IPS DF 6.9 (cell line): Measurements from ENCODE around the gene MPIG6B.

ENCODE experiments used
- DNase-seq: peaks from one replicate; pipeline ENCODE4 v3.0.0-alpha.2; 2013; ENCODE audit warnings: low read depth, low spot score
- H3K27ac ChIP-seq: one replicate; pipeline ENCODE4 v1.5.1; 2013; ENCODE audit warnings: low read length, control low read depth
- H3K27me3 ChIP-seq: 2 replicates; pipeline ENCODE4 v1.6.1; 2013; ENCODE audit warnings: mild to moderate bottlenecking, low read length; ENCODE audit not compliant: control insufficient read depth, insufficient read depth
- H3K36me3 ChIP-seq: 2 replicates; pipeline ENCODE4 v1.6.1; 2013; ENCODE audit warnings: low read length; ENCODE audit not compliant: control insufficient read depth, insufficient read depth
- H3K4me1 ChIP-seq: 2 replicates; pipeline ENCODE4 v1.6.1; 2013; ENCODE audit warnings: low read length; ENCODE audit not compliant: control insufficient read depth, insufficient read depth
- H3K4me3 ChIP-seq: 2 replicates; pipeline ENCODE4 v1.5.1; 2013; ENCODE audit warnings: mild to moderate bottlenecking, low read length
- H3K9me3 ChIP-seq: 2 replicates; pipeline ENCODE4 v1.6.1; 2013; ENCODE audit warnings: low read length, inconsistent platforms; ENCODE audit not compliant: control insufficient read depth, insufficient read depth
- whole genome bisulfite sequencing: extraction: QIAGEN DNeasy Blood & Tissue Kit; methylation state at CpG from one replicate; pipeline ENCODE4 v1.1.7; 2013; ENCODE audit warnings: mixed read lengths, missing lambda C conversion rate; ENCODE audit not compliant: insufficient read length, insufficient coverage; 5-methylcytosine and 5-hydroxymethylcytosine counted together

The MPIG6B gene

GRCh38 chr6:31720196-31720770 lies 2.9 kb upstream of the MPIG6B start:
- Histone ChIP-seq H3K4me1 (peaks cover 10% of the 10 kb centered on the region; the same call in 1 of the 2 replicates), H3K9me3 (no peaks in the 10 kb centered on the region), H3K27ac (no peak overlapping the region), H3K27me3 (no peaks in the 10 kb centered on the region), H3K36me3 (no peaks in the 10 kb centered on the region), H3K4me3 (no peak overlapping the region)
- no CpG with 5 or more reads among the region's 5 CpGs for WGBS
- DNase-seq = no peak

GRCh38 chr6:31721351-31722020 lies 1.7 kb upstream of the MPIG6B start, which contains the start of gene LY6G6C:
Gene LY6G6C (minus strand): TSS chr6:31721746. CDS start chr6:31721679, 67 bp downstream.
- no peaks in the 10 kb centered on the region for H3K27me3 ChIP-seq
- H3K4me1 ChIP-seq = peaks cover 10% of the 10 kb centered on the region; the same call in 1 of the 2 replicates
- peaks cover 2% of the 10 kb centered on the region; the same call in 1 of the 2 replicates for H3K36me3 ChIP-seq
- WGBS = no CpG with 5 or more reads among the region's 4 CpGs
- no peak for DNase-seq
- no peaks in the 10 kb centered on the region for H3K9me3 ChIP-seq
- H3K4me3 ChIP-seq = no peak within 1 kb of the TSS
- H3K27ac ChIP-seq = no peak within 1 kb of the TSS

- no CpG with 5 or more reads among the region's 3 CpGs for WGBS
- Histone ChIP-seq H3K4me1 (peaks cover 10% of the 10 kb centered on the region; the same call in 1 of the 2 replicates), H3K27me3 (no peaks in the 10 kb centered on the region), H3K36me3 (peaks cover 2% of the 10 kb centered on the region; the same call in 1 of the 2 replicates), H3K9me3 (no peaks in the 10 kb centered on the region), H3K4me3 (no peak overlapping the region), H3K27ac (no peak overlapping the region)
- no peak for DNase-seq
These were observed 1.0 kb upstream of the MPIG6B start for GRCh38 chr6:31722173-31722572.

GRCh38 chr6:31723980-31724691 lies 963 bp downstream of the MPIG6B start:
- Histone ChIP-seq H3K36me3 (peaks cover 6% of the 10 kb centered on the region; the same call in 1 of the 2 replicates), H3K9me3 (no peaks in the 10 kb centered on the region), H3K4me3 (no peak overlapping the region), H3K27me3 (no peaks in the 10 kb centered on the region), H3K27ac (no peak overlapping the region), H3K4me1 (peaks cover 2% of the 10 kb centered on the region; the same call in 1 of the 2 replicates)
- WGBS = no CpG with 5 or more reads among the region's 25 CpGs
- DNase-seq = no peak

GRCh38 chr6:31725502-31726350 lies 2.6 kb downstream of the MPIG6B start:
- Histone ChIP-seq H3K4me3 (no peak overlapping the region), H3K36me3 (peaks cover 6% of the 10 kb centered on the region; the same call in 1 of the 2 replicates), H3K9me3 (no peaks in the 10 kb centered on the region), H3K4me1 (peaks cover 2% of the 10 kb centered on the region; the same call in 1 of the 2 replicates), H3K27me3 (no peaks in the 10 kb centered on the region), H3K27ac (no peak overlapping the region)
- no CpG with 5 or more reads among the region's 12 CpGs for WGBS
- no peak for DNase-seq

- H3K4me3 ChIP-seq = no peak overlapping the region
- DNase-seq = no peak
- H3K27me3 ChIP-seq = no peaks in the 10 kb centered on the region
- H3K27ac ChIP-seq = no peak overlapping the region
- no peaks in the 10 kb centered on the region for H3K9me3 ChIP-seq
- H3K4me1 ChIP-seq = peaks cover 2% of the 10 kb centered on the region; the same call in 1 of the 2 replicates
- peaks cover 13% of the 10 kb centered on the region; the same call in 1 of the 2 replicates for H3K36me3 ChIP-seq
- WGBS = no CpG with 5 or more reads among the region's 7 CpGs
These were observed 4.0 kb downstream of the MPIG6B start for GRCh38 chr6:31727034-31727716.

- WGBS = no CpG with 5 or more reads among the region's 41 CpGs
- DNase-seq = no peak
- H3K4me3 ChIP-seq = no peak overlapping the region
- peaks cover 13% of the 10 kb centered on the region; the same call in 1 of the 2 replicates for H3K36me3 ChIP-seq
- H3K4me1 ChIP-seq = peaks cover 2% of the 10 kb centered on the region; the same call in 1 of the 2 replicates
- no peak overlapping the region for H3K27ac ChIP-seq
- H3K9me3 ChIP-seq = no peaks in the 10 kb centered on the region
- H3K27me3 ChIP-seq = no peaks in the 10 kb centered on the region
These were observed 4.8 kb downstream of the MPIG6B start for GRCh38 chr6:31727717-31728671.

GRCh38 chr6:31728767-31729514 lies 5.8 kb downstream of the MPIG6B start, which contains the start of gene DDAH2:
Gene DDAH2 (minus strand): TSS chr6:31729299. CDS start chr6:31729161, 138 bp downstream.
- no peak within 1 kb of the TSS for H3K27ac ChIP-seq

More at GRCh38 chr6:31728767-31729514, 5.8 kb downstream of the MPIG6B start, which contains the start of gene DDAH2:
- Histone ChIP-seq H3K27me3 (no peaks in the 10 kb centered on the region), H3K36me3 (peaks cover 17% of the 10 kb centered on the region; the same call in 1 of the 2 replicates), H3K4me3 (peak within 1 kb of the TSS; percentile 71), H3K4me1 (peaks cover 2% of the 10 kb centered on the region; the same call in 1 of the 2 replicates), H3K9me3 (no peaks in the 10 kb centered on the region)
- no CpG with 5 or more reads among the region's 36 CpGs for WGBS
- no peak for DNase-seq
